Adrenal gland (tissue), 12 donors: Measurements from ENCODE around the gene AQP10. TPM values are rescaled to one million over a fixed set of nuclear protein-coding genes. Genes with fewer than 3 reads are reported as not detected.
"Not testable (repeated sequence)": the region's sequence is repeated elsewhere in the genome, so short reads cannot be mapped to it uniquely, and the experiment has no call there.

Source experiments
- DNase-seq, 7 donors: peaks; one replicate each; pipeline ENCODE4 v3.0.0-alpha.2; 2019 to 2020
- H3K27ac ChIP-seq, 5 donors: fragments of 200-600 bp; sonication (generic) in 4 of 5; 1 replicate in 3 of 5; 2 replicates in 2 of 5; pipeline versions ENCODE4 v1.5.1 to v1.8.0; 2016 to 2020; ENCODE audit warnings: mild to moderate bottlenecking in 1 of 5
- H3K27me3 ChIP-seq: fragments of 200-600 bp; 2 replicates; pipeline ENCODE4 v1.8.0; 2021
- H3K36me3 ChIP-seq, 2 donors: fragments of 200-600 bp; replicated peaks in 1 of 2; 1 replicate in 1 of 2; 2 replicates in 1 of 2; pipeline versions ENCODE4 v1.5.1 to v1.8.0; 2018 to 2022
- H3K4me1 ChIP-seq, 2 donors: fragments of 200-600 bp; replicated peaks in 1 of 2; 1 replicate in 1 of 2; 2 replicates in 1 of 2; pipeline versions ENCODE4 v1.5.1 to v1.8.0; 2018 to 2021
- H3K4me3 ChIP-seq, 4 donors: fragments of 200-600 bp; sonication (generic) in 3 of 4; one replicate each; pipeline ENCODE4 v1.5.1; 2016 to 2018
- H3K9me3 ChIP-seq, 3 donors: fragments of 200-600 bp; sonication (generic) in 1 of 3; replicated peaks in 1 of 3; 1 replicate in 2 of 3; 2 replicates in 1 of 3; pipeline versions ENCODE4 v1.5.1 to v1.8.0; 2016 to 2021
- POLR2A ChIP-seq, 2 donors: fragments of 450-650 bp; IDR thresholded peaks; one replicate each; pipeline ENCODE4 v1.6.1; 2017; ENCODE audit warnings: antibody characterized with exemption in 2 of 2, mild to moderate bottlenecking in 2 of 2, moderate library complexity in 1 of 2
- WGBS, 4 donors: extraction: QIAGEN DNeasy Blood & Tissue Kit in 2 of 4; methylation state at CpG; one replicate each; pipeline versions ENCODE4 v1.1.5 to v1.1.7; 2013 to 2017; 5-methylcytosine and 5-hydroxymethylcytosine counted together
- intact Hi-C, 2 donors: fragments of 100-400 bp; cut with DNase I; formaldehyde crosslinking; loops; one replicate each; pipeline versions ENCODE4 v1.14.1 to v1.15.0; 2022 to 2023
- polyA plus RNA-seq, 3 donors: library from polyadenylated mRNA; stranded (reverse); fragments of 200-250 nt in 2 of 3; fragments of 350-450 nt in 1 of 3; fragmentation: Illumina TruSeq in 1 of 3; extraction: RNeasy Lipid Tissue Mini Kit (QIAGEN cat#74804) in 1 of 3; gene quantifications; one replicate each; pipeline ENCODE4 v1.2.3, GENCODE V29; 2013 to 2014
- total RNA-seq, 9 donors: library from RNA; depleted of rRNA in 4 of 9; stranded (reverse); fragments of >200 nt in 4 of 9; fragments of 120-200 nt in 1 of 9; fragmentation: NEBNext Ultra II Directional in 1 of 9; extraction: Animal tissue kit (Norgen Biotek cat#: 25700) in 1 of 9; gene quantifications; one replicate each; pipeline versions ENCODE4 v1.1.0 to v1.2.4, GENCODE V29; 2013 to 2023
- TF ChIP-seq, protein P1 (sequence below), 6 experiments: fragments of 450-650 bp in 4 of 6; fragments of 200-600 bp in 2 of 6; sonication (generic) in 1 of 6; IDR thresholded peaks; 1 replicate in 5 of 6; 2 replicates in 1 of 6; pipeline versions ENCODE4 v1.5.1 to v1.8.0; 2016 to 2021; ENCODE audit warnings: antibody characterized with exemption in 6 of 6, mild to moderate bottlenecking in 2 of 6, moderate library complexity in 1 of 6
- donor health status: healthy with polysubstance abuse.
- donor health status: Bipolar disorder and iron deficiency.
- donor health status: DM: yes; HTN: yes; CAD: no.
- donor health status: DM: no; HTN: no; CAD: no.
- donor health status: DM: no; HTN: no; CAD: no.
- donor health status: DM: yes; HTN: yes; CAD: no.

Gene AQP10
- total and polyA plus RNA-seq, 12 donors = 0.06 TPM; not detected in 11

DNA sequence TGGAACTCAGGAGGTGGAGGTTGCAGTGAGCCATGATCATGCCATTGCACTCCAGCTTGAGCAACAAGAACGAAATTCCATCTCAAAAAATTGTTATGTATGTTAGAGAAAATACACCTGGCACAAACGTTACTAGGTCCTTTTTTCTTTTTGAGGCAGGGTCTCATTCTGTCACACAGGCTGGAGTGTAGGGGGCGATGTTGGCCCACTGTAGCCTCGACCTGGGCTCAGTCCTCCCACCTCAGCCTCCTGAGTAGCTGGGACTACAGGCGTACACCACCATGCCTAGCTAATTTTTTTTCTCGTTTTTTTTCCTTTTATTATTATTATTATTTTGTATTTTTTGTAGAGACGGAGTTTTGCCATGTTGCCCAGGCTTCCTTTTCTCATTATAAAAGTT, 44.1 kb upstream of the AQP10 start:
- no peak overlapping the region for H3K4me3 ChIP-seq
- 85 to 91% (median 88%) methylated on average over 7 of the region's 7 CpGs for WGBS, 4 donors
- TF ChIP-seq, protein P1, sequence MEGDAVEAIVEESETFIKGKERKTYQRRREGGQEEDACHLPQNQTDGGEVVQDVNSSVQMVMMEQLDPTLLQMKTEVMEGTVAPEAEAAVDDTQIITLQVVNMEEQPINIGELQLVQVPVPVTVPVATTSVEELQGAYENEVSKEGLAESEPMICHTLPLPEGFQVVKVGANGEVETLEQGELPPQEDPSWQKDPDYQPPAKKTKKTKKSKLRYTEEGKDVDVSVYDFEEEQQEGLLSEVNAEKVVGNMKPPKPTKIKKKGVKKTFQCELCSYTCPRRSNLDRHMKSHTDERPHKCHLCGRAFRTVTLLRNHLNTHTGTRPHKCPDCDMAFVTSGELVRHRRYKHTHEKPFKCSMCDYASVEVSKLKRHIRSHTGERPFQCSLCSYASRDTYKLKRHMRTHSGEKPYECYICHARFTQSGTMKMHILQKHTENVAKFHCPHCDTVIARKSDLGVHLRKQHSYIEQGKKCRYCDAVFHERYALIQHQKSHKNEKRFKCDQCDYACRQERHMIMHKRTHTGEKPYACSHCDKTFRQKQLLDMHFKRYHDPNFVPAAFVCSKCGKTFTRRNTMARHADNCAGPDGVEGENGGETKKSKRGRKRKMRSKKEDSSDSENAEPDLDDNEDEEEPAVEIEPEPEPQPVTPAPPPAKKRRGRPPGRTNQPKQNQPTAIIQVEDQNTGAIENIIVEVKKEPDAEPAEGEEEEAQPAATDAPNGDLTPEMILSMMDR (IDR thresholded peaks at IDR 0.05) = peak in 2 of 6 experiments; percentile 20 to 23
- no peak for TF ChIP-seq POLR2A (IDR thresholded peaks at IDR 0.05)
- peaks cover 9 to 10% of the 10 kb centered on the region in 2 donors for H3K4me1 ChIP-seq
- peaks cover 0 to 17% of the 10 kb centered on the region in 2 donors for H3K36me3 ChIP-seq
- H3K9me3 ChIP-seq = no peaks in the 10 kb centered on the region
- no peaks in the 10 kb centered on the region for H3K27me3 ChIP-seq
- intact Hi-C loops = no loop called here
- H3K27ac ChIP-seq = no peak overlapping the region
- no peak for DNase-seq

DNA sequence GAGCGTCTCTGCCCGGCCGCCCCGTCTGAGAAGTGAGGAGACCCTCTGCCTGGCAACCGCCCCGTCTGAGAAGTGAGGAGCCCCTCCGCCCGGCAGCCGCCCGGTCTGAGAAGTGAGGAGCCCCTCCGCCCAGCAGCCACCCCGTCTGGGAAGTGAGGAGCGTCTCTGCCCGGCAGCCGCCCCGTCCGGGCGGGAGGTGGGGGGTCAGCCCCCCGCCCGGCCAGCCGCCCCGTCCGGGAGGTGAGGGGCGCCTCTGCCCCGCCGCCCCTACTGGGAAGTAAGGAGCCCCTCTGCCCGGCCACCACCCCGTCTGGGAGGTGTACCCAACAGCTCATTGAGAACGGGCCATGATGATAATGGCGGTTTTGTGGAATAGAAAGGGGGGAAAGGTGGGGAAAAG, 33.3 kb upstream of the AQP10 start:
- H3K4me3 ChIP-seq, H3K27me3 ChIP-seq, H3K4me1 ChIP-seq, H3K27ac ChIP-seq, intact Hi-C loops, H3K36me3 ChIP-seq, DNase-seq, H3K9me3 ChIP-seq: not testable (repeated sequence)
- 85 to 98% (median 95%) methylated on average over 4 to 14 of the region's 30 CpGs for WGBS, 4 donors

DNA sequence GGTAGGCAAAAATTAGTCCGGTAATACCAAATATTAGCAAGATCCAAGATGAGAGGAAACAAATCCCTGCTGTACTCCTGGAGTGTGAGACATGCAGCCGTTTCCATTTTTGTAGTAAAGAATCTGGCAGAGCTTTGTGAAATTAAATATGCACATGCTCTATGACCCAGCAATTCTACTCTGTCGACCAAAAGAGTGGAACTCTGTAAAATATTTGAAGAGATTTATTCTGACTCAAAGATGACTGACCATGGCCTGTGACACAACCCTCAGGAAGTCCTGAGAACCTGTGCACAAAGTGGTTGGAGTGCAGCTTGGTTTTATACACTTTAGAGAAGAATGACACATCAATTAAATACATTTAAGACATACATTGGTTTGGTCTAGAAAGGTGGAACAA, 32.2 kb upstream of the AQP10 start:
- Histone ChIP-seq H3K27me3 (no peaks in the 10 kb centered on the region), H3K4me3 (no peak overlapping the region), H3K9me3 (no peaks in the 10 kb centered on the region), H3K36me3 (no peaks in the 10 kb centered on the region), H3K4me1 (no peaks in the 10 kb centered on the region), H3K27ac (no peak overlapping the region)
- 65 to 74% (median 68%) methylated on average over 3 of the region's 3 CpGs for WGBS, 4 donors
- no peak for DNase-seq
- intact Hi-C loops = no loop called here
- no peak for TF ChIP-seq POLR2A (IDR thresholded peaks at IDR 0.05)
- TF ChIP-seq, protein P1 (IDR thresholded peaks at IDR 0.05) = no peak

DNA sequence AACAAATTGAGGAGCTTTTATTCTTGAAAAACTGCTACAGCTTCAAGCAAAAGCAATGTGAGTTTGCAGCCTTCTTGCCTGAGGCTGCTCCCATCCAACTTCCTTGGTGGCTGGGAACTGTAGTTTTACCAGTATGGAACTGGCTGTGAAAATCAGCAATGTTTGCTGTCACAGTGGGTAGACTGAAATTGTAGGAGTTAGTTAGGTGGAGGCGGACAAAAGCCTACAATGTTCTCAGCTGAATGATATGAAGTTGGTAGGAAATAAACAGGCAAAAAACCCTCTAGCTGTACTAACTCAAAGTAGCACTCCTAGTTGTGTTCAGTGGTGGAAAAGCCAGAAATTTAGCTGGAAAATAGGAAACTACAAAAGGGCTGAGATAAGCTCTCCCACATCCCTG, 30.0 kb upstream of the AQP10 start:
- TF ChIP-seq, protein P1 (IDR thresholded peaks at IDR 0.05) = no peak
- no peak for TF ChIP-seq POLR2A (IDR thresholded peaks at IDR 0.05)
- Histone ChIP-seq H3K4me1 (no peaks in the 10 kb centered on the region), H3K4me3 (no peak overlapping the region), H3K9me3 (peaks cover 0 to 9% (median 7%) of the 10 kb centered on the region in 3 donors), H3K36me3 (no peaks in the 10 kb centered on the region), H3K27ac (no peak overlapping the region), H3K27me3 (no peaks in the 10 kb centered on the region)
- 87 to 100% (median 91%) methylated on average over 1 of the region's 1 CpG for WGBS, 4 donors
- intact Hi-C loops = no loop called here
- no peak for DNase-seq

DNA sequence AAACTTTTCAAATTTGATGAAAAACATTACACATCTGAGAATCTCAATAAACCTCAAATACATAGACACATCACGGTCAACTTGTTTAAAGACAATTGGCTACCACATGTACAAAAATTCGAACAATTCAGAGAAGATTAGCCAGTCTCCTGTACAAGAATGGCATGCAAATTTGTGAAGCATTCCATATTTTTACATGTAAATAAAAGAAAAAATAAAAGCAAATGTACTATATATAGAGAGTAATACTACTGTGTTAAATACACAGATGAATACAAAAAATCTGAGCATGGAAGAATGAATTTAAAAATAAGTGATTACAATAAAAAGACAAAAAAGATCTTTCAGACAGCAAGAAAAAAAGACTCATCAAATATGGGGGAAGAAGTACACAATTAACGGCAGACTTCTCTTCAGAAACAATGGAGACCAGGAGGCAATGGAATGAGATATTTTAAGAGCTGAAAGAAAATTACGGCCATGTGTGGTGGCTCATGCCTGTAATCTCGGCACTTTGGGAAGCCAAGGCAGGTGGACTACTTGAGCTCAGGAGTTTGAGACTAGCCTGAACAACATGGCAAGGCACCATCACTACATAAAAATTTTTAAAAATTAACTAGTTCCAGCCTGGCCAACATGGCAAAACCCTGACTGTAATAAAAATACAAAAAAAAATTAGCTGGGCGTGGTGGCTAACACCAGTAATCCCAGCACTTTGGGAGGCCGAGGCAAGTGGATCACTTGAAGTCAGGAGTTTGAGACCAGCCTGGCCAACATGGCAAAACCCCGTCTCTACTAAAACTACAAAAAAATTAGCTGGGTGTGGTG, 25.3 kb upstream of the AQP10 start:
- 73 to 82% (median 75%) methylated on average over 8 of the region's 8 CpGs for WGBS, 4 donors
- no peak overlapping the region for H3K4me3 ChIP-seq
- peaks cover 0 to 12% (median 10%) of the 10 kb centered on the region in 3 donors for H3K9me3 ChIP-seq
- TF ChIP-seq, protein P1 (IDR thresholded peaks at IDR 0.05) = no peak
- TF ChIP-seq POLR2A (IDR thresholded peaks at IDR 0.05) = no peak
- H3K27ac ChIP-seq = no peak overlapping the region
- H3K36me3 ChIP-seq = no peaks in the 10 kb centered on the region
- intact Hi-C loops = no loop called here
- DNase-seq = no peak
- no peaks in the 10 kb centered on the region for H3K4me1 ChIP-seq
- no peaks in the 10 kb centered on the region for H3K27me3 ChIP-seq
